Activated CD8-positive, alpha-beta memory T cell treated with anti-CD3 and anti-CD28 coated beads, Interleukin-2, amount 10 ng/mL, durations not matched to agents 7 days and 5 days (primary cell): ENCODE results near the gene MEA1. TPM values are rescaled to one million over a fixed set of nuclear protein-coding genes. Genes with fewer than 3 reads are reported as not detected.

ENCODE experiments used
- ATAC-seq: fragments of 150-1000 bp; cut with Tn5 transposase; one replicate; pipeline ENCODE4 v1.10.0; 2021; ENCODE audit warnings: moderate library complexity
- CTCF ChIA-PET: fragments of 350-600 bp; sonication (Branson Sonifier 250); formaldehyde crosslinking; loops from one replicate; lab custom pipeline; 2021; ENCODE audit warnings: antibody characterized with exemption; lab: Charles Lee
- DNase-seq: peaks from one replicate; pipeline ENCODE4 v3.0.0-alpha.2; 2020
- H3K27ac Mint-ChIP-seq: one replicate; pipeline ENCODE4 v1.8.0; 2021; ENCODE audit warnings: mild to moderate bottlenecking, mixed read lengths
- H3K27me3 Mint-ChIP-seq: one replicate; pipeline ENCODE4 v1.8.0; 2021; ENCODE audit warnings: mixed read lengths
- H3K36me3 Mint-ChIP-seq: one replicate; pipeline ENCODE4 v1.8.0; 2021; ENCODE audit warnings: mild to moderate bottlenecking, mixed read lengths
- H3K4me1 Mint-ChIP-seq: one replicate; pipeline ENCODE4 v1.8.0; 2021; ENCODE audit warnings: mixed read lengths
- H3K4me3 Mint-ChIP-seq: one replicate; pipeline ENCODE4 v1.8.0; 2021; ENCODE audit warnings: mild to moderate bottlenecking, moderate library complexity, mixed read lengths
- H3K9me3 Mint-ChIP-seq: one replicate; pipeline ENCODE4 v1.8.0; 2022; ENCODE audit warnings: low read depth, mixed read lengths
- total RNA-seq, 2 experiments: library from RNA; stranded (reverse); gene quantifications; one replicate each; pipeline ENCODE4 v1.2.3, GENCODE V29; 2021

The MEA1 gene
- total RNA-seq, 2 experiments from 2014 or later = 61.8 to 75.2 TPM

- Mint-ChIP-seq H3K27me3 (no peaks in the 10 kb centered on the region), H3K27ac (no peak overlapping the region), H3K4me3 (no peak overlapping the region), H3K4me1 (peaks cover 3% of the 10 kb centered on the region), H3K9me3 (no peaks in the 10 kb centered on the region), H3K36me3 (peaks cover 24% of the 10 kb centered on the region)
- CTCF ChIA-PET = no interaction called here
- DNase-seq (no peak), ATAC-seq (no peak)
Measured at GRCh38 chr6:43035495-43036194, 21.9 kb upstream of the MEA1 start.

DNA sequence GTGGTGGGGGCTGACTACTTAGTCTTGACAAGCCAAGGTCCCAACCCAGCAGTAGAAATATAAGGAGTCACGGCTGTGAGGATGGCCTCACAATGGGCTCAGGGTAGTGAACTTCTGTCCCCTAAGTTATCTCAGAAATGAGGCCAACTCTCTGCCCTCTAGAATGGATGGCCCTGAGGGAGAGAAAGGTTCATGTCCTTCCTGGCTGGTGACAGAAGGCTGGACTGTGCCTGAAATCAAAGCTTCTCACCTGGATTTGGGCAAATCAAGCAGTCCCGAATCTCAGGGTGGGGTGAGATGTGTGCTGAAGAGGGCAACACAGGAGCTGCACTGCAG, 20.4 kb upstream of the MEA1 start:
- Mint-ChIP-seq H3K9me3 (no peaks in the 10 kb centered on the region), H3K4me1 (peaks cover 3% of the 10 kb centered on the region), H3K36me3 (peaks cover 31% of the 10 kb centered on the region), H3K4me3 (no peak overlapping the region), H3K27ac (peak overlapping the region; percentile 11), H3K27me3 (no peaks in the 10 kb centered on the region)
- CTCF ChIA-PET = no interaction called here
- DNase-seq (no peak), ATAC-seq (no peak)

DNA sequence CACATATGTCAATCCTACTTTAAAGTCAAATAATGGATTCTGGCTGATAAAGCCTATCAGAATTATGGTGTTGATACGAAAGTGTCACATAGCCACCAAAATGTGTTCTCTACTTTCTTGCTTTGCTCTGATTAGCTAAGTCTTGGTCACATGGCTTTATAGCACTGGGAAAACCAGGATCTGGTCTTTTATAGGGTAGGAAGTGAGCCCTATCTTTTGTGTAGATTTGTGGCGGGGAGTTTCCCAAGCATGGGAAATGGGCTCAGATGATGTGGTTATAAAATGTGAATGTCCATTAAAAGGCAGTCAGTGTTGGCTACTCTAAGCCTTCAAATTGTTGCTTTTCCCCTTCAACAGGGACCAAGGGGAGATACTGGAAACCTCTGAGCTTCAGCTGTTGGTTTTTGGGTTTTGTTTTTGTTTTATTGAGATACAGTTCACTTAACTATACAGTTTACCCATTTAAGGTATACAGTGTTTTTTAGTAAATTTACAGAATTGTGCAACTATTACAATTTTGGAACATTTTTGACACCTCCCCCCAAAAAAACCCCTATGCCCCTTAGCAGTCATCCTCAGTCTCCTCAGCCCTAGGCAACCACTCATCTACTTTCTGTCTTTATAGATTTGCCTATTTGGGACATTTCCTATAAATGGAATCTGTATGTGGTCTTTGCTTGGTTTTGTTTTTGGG, 19.9 kb upstream of the MEA1 start:
- Mint-ChIP-seq H3K27ac (peak overlapping the region; percentile 11), H3K27me3 (no peaks in the 10 kb centered on the region), H3K4me3 (no peak overlapping the region), H3K36me3 (peaks cover 35% of the 10 kb centered on the region), H3K4me1 (peaks cover 3% of the 10 kb centered on the region), H3K9me3 (no peaks in the 10 kb centered on the region)
- no peak for DNase-seq
- ATAC-seq = no peak
- CTCF ChIA-PET = no interaction called here

GRCh38 chr6:43032326-43032725, 18.6 kb upstream of the MEA1 start:
- no peak for DNase-seq
- Mint-ChIP-seq H3K27ac (no peak overlapping the region), H3K9me3 (no peaks in the 10 kb centered on the region), H3K27me3 (no peaks in the 10 kb centered on the region), H3K4me3 (no peak overlapping the region), H3K36me3 (peaks cover 42% of the 10 kb centered on the region), H3K4me1 (peaks cover 5% of the 10 kb centered on the region)
- ATAC-seq = no peak
- CTCF ChIA-PET = no interaction called here

DNA sequence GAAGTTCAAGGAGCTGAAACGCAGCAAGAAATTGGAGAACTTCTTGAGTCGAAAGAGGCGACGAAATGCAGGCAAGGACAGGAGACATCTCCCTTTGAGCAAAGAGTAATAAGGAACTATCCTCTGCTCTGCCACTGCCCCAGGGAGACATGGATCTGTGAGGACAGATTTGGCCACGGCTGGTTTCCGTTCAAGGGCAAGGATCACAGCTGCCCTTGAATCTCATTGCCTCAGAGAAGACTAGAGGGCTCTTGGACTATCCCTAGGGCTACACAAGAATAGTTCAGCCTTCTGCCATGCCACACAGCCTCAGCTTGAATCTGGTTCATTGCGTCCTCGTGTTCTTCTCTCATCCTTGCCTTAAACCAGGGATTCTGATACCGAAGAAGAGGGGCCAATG, 15.4 kb upstream of the MEA1 start:
- CTCF ChIA-PET = interaction anchor here (1.2 to 1.4 kb wide), 2 partner anchors 20 to 114 kb away, joined by 3 to 4 read pairs; no protein-coding TSS in a partner anchor
- H3K27ac Mint-ChIP-seq = no peak overlapping the region
- H3K36me3 Mint-ChIP-seq = peaks cover 59% of the 10 kb centered on the region
- H3K27me3 Mint-ChIP-seq = no peaks in the 10 kb centered on the region
- ATAC-seq (no peak), DNase-seq (no peak)
- no peak overlapping the region for H3K4me3 Mint-ChIP-seq
- peaks cover 12% of the 10 kb centered on the region for H3K4me1 Mint-ChIP-seq
- H3K9me3 Mint-ChIP-seq = no peaks in the 10 kb centered on the region

GRCh38 chr6:43026365-43026764, 12.6 kb upstream of the MEA1 start:
- DNase-seq (no peak), ATAC-seq (no peak)
- peaks cover 49% of the 10 kb centered on the region for H3K36me3 Mint-ChIP-seq
- H3K9me3 Mint-ChIP-seq = no peaks in the 10 kb centered on the region
- H3K4me3 Mint-ChIP-seq = no peak overlapping the region
- H3K4me1 Mint-ChIP-seq = peaks cover 20% of the 10 kb centered on the region
- no peak overlapping the region for H3K27ac Mint-ChIP-seq
- H3K27me3 Mint-ChIP-seq = no peaks in the 10 kb centered on the region
- CTCF ChIA-PET = interaction anchor here (1.4 kb wide), 1 partner anchor 117 kb away, joined by 3 read pairs; no protein-coding TSS in a partner anchor

- CTCF ChIA-PET = interaction anchor here (1.1 to 1.2 kb wide), 2 partner anchors 35 to 40 kb away, joined by 3 to 4 read pairs; partner anchors contain the start of genes KLC4, MRPL2 and PPP2R5D
- no peak for DNase-seq
- H3K4me3 Mint-ChIP-seq = no peak overlapping the region
- peaks cover 26% of the 10 kb centered on the region for H3K4me1 Mint-ChIP-seq
- peaks cover 45% of the 10 kb centered on the region for H3K36me3 Mint-ChIP-seq
- no peaks in the 10 kb centered on the region for H3K27me3 Mint-ChIP-seq
- H3K27ac Mint-ChIP-seq = peak overlapping the region; percentile 35
- H3K9me3 Mint-ChIP-seq = no peaks in the 10 kb centered on the region
- ATAC-seq = no peak
Measured at GRCh38 chr6:43024436-43024835, 10.7 kb upstream of the MEA1 start.

DNA sequence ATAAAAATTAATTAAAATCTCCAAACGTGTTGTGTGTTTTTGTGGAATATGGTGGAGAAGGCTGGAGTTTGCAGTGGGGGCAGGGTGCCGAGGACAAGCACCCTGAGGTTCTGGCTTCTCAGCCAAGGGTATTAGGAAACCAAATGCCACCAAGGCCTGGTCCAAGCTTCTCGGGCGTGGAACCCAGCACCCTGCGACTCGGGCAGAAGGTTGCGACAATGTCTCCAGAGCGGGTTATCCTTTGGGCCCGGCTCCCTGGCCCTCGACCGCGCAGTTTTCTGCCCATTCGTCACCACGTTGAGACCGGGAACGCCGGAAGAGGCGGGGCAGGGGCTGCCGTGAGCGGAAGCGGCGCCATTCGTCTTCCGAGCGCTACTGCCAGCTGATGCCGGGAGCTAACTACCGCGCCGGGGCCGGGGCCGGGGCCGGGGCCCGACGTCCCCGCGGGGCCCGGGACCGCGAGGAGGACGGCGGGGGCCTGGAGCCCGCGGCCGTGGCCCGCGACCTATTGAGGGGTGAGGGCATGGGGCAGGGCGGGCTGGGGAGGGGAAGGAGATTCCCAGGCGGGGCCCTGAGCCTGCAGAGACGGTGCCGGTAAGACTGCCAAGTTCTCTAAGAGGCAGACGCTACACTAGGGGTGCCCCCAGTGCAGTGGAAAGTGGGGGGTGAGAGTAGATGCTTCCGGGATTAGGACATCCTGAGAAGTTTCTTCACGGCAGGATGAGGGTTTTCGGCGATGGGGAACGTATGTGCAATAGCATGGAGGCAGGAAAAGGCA, 7.7 kb upstream of the MEA1 start, which contains the start of gene RRP36:
Gene RRP36 (plus strand): TSS at position 354 of the 778 bp plus-strand sequence. CDS start 32 bp downstream, at position 386.
- H3K4me1 Mint-ChIP-seq = peaks cover 33% of the 10 kb centered on the region
- CTCF ChIA-PET = interaction anchor here (1.2 to 3.0 kb wide), 6 partner anchors 11 to 122 kb away, joined by 3 to 12 read pairs (median 5); partner anchors contain the start of gene CUL7

DNA sequence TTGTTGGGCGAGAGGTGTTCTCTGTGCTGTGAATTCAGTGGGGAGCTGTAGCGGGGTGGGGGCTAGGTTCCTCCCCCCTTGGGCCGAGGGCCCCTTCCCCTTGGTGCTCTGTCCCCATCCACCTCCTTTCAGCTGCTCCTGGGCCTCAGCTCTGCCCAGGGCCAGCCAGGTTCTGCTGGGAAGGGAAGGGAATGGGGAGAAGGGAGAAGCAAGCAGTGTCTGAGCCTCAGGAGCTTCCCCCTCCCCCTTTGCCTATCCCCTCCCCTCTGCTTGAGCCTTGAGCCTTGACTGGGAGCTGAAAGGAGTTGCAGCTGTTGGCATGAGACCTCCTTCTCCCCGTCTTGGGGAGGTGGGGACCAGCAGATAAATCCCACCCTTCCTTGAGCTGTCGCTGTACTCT, 7.1 kb upstream of the MEA1 start:
- H3K4me3 Mint-ChIP-seq = peak overlapping the region; percentile 97
- H3K36me3 Mint-ChIP-seq = peaks cover 26% of the 10 kb centered on the region
- peak overlapping the region; percentile 77 for H3K27ac Mint-ChIP-seq
- ATAC-seq = no peak
- CTCF ChIA-PET = interaction anchor here (1.2 to 3.0 kb wide), 5 partner anchors 11 to 123 kb away, joined by 3 to 12 read pairs (median 6); partner anchors contain the start of gene CUL7
- H3K27me3 Mint-ChIP-seq = no peaks in the 10 kb centered on the region
- no peak for DNase-seq
- peaks cover 36% of the 10 kb centered on the region for H3K4me1 Mint-ChIP-seq
- H3K9me3 Mint-ChIP-seq = no peaks in the 10 kb centered on the region

More for the DNA sequence above, 7.7 kb upstream of the MEA1 start, which contains the start of gene RRP36:
- Mint-ChIP-seq H3K27ac (peak within 1 kb of the TSS; percentile 91), H3K9me3 (no peaks in the 10 kb centered on the region), H3K36me3 (peaks cover 31% of the 10 kb centered on the region), H3K27me3 (no peaks in the 10 kb centered on the region), H3K4me3 (peak within 1 kb of the TSS; percentile 97)
- peak; percentile 70 for DNase-seq
- ATAC-seq = peak; percentile 90

DNA sequence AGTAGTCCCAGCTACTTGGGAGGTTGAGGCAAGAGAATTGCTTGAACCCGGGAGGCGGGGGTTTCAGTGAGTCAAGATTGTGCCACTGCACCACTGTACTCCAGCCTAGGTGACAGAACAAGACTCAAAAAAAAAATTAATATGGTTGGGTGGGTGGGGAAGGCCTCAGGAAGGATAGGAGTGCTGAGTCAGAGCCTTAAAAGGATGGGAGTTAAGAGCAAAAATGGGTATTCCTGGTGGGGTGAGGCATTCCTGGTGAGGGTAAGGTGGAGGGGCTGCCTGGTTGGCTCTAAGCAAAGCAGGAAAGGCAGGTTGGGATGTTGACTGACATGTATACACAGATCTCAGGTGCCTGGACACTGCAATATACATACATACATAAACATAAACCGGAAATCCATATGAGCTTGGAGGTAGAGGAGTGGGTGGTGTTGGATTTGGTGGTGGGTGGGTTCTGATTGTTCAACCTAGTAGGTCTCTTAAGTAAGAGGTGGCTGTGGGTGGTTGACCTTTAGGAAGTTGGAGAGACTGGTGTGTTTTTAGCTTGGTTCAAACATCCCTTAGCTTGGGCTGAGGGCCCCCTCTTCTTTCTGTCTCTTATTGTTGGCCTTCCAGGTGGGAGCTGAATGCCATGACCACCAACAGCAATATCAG, 6.4 kb upstream of the MEA1 start:
- ATAC-seq (no peak), DNase-seq (no peak)
- Mint-ChIP-seq H3K27me3 (no peaks in the 10 kb centered on the region), H3K4me3 (no peak overlapping the region), H3K27ac (no peak overlapping the region), H3K9me3 (no peaks in the 10 kb centered on the region), H3K4me1 (peaks cover 38% of the 10 kb centered on the region), H3K36me3 (peaks cover 24% of the 10 kb centered on the region)
- CTCF ChIA-PET = interaction anchor here (1.3 to 3.0 kb wide), 4 partner anchors 10 to 124 kb away, joined by 3 to 12 read pairs (median 6); partner anchors contain the start of gene CUL7

DNA sequence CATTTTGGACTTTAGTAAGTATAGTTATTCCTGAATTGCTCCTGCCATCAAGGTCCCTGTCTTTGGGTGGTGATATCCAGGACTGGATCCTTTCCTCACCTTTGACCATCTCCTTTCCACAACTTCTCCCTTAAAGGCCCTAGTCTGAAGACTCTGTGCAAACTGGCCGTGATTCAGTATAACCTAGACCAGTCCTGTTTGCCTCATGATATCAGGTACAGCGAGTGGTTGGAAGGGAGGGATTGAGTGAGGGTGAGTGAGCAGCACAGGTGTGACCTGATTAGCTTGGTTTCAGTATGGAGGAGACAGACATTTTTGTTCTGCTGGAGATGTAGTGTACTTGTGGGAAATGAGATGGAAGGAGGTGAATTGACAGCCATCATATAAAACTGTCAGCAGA, 5.4 kb upstream of the MEA1 start:
- CTCF ChIA-PET = interaction anchor here (2.2 kb wide), 1 partner anchor 9 kb away, joined by 7 read pairs; no protein-coding TSS in a partner anchor
- Mint-ChIP-seq H3K36me3 (peaks cover 13% of the 10 kb centered on the region), H3K27me3 (no peaks in the 10 kb centered on the region), H3K27ac (no peak overlapping the region), H3K4me1 (peaks cover 39% of the 10 kb centered on the region), H3K9me3 (no peaks in the 10 kb centered on the region), H3K4me3 (no peak overlapping the region)
- ATAC-seq (no peak), DNase-seq (no peak)

GRCh38 chr6:43016943-43017334, 3.2 kb upstream of the MEA1 start:
- H3K27me3 Mint-ChIP-seq = no peaks in the 10 kb centered on the region
- ATAC-seq (no peak), DNase-seq (no peak)
- H3K9me3 Mint-ChIP-seq = no peaks in the 10 kb centered on the region
- H3K36me3 Mint-ChIP-seq = peaks cover 20% of the 10 kb centered on the region
- H3K27ac Mint-ChIP-seq = peak overlapping the region; percentile 7
- H3K4me1 Mint-ChIP-seq = peaks cover 43% of the 10 kb centered on the region
- H3K4me3 Mint-ChIP-seq = no peak overlapping the region
- CTCF ChIA-PET = interaction anchor here (1.2 kb wide), 1 partner anchor 37 kb away, joined by 3 read pairs; the partner anchor contains the start of gene CUL7
